SK-N-SH treated with all-trans-retinoic acid at 6 μM for 48 hours (cell line): Measurements from ENCODE around the gene ILF3.

Source experiments
- BACH2 ChIP-seq: fragments of 250-450 bp; sonication (Bioruptor Pico); IDR thresholded peaks from 2 replicates; pipeline ENCODE4 v1.9.0; 2021; ENCODE audit warnings: mild to moderate bottlenecking, borderline replicate concordance
- OSR1 ChIP-seq: fragments of 250-450 bp; sonication (Bioruptor Pico); IDR thresholded peaks from 2 replicates; pipeline ENCODE4 v1.8.0; 2022; ENCODE audit warnings: moderate library complexity, mild to moderate bottlenecking, inconsistent platforms
- PPARA ChIP-seq: fragments of 250-450 bp; sonication (Bioruptor Pico); IDR thresholded peaks from 2 replicates; pipeline ENCODE4 v1.5.0; 2020; ENCODE audit warnings: mild to moderate bottlenecking, borderline replicate concordance
- RARB ChIP-seq: fragments of 250-450 bp; sonication (Bioruptor Pico); IDR thresholded peaks from 2 replicates; pipeline ENCODE4 v1.8.0; 2021; ENCODE audit warnings: mild to moderate bottlenecking, moderate library complexity
- SNAI2 ChIP-seq: fragments of 250-450 bp; sonication (Bioruptor Pico); IDR thresholded peaks from 2 replicates; pipeline ENCODE4 v1.5.0; 2020; ENCODE audit warnings: mild to moderate bottlenecking, moderate library complexity
- ZC3H10 ChIP-seq: fragments of 250-450 bp; sonication (Bioruptor Pico); IDR thresholded peaks from 2 replicates; pipeline ENCODE4 v1.5.1; 2021; ENCODE audit warnings: mild to moderate bottlenecking, moderate library complexity
- ZFP3 ChIP-seq: fragments of 250-450 bp; sonication (Bioruptor Pico); IDR thresholded peaks from 2 replicates; pipeline ENCODE4 v1.5.0; 2020; ENCODE audit warnings: mild to moderate bottlenecking, moderate library complexity
- TF ChIP-seq, protein P1 (sequence below): fragments of 250-450 bp; sonication (Bioruptor Pico); IDR thresholded peaks from 2 replicates; pipeline ENCODE4 v1.5.1; 2020; ENCODE audit warnings: low read depth, mild to moderate bottlenecking, moderate library complexity
- TF ChIP-seq, protein P2 (sequence below): fragments of 250-450 bp; sonication (Bioruptor Pico); IDR thresholded peaks from 2 replicates; pipeline ENCODE4 v1.8.0; 2020; ENCODE audit warnings: mild to moderate bottlenecking, moderate library complexity, borderline replicate concordance

DNA sequence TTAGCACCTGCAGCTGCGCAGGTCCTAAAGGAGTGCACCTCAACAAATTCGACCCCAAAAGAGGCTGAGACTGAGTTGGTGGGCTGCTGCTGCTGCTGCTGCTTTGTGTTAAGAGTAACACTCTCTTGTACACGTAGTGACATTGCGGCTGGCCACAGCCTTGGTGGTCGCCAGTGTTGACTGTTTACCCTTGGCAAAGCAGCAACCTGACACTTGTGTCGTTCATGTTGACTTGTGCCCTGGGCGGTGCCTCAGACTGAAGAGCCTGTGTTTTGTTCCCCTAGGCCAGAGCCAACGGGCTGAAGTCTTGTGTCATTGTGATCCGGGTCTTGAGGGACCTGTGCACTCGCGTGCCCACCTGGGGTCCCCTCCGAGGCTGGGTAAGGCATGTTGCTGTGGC lies 24.7 kb downstream of the ILF3 start:
- TF ChIP-seq BACH2 (CRISPR knock-in tag) (no peak), RARB (CRISPR knock-in tag) (no peak), SNAI2 (CRISPR knock-in tag) (no peak), PPARA (CRISPR knock-in tag) (no peak), ZFP3 (no peak), OSR1 (no peak), ZC3H10 (no peak)
- TF ChIP-seq, protein P1, sequence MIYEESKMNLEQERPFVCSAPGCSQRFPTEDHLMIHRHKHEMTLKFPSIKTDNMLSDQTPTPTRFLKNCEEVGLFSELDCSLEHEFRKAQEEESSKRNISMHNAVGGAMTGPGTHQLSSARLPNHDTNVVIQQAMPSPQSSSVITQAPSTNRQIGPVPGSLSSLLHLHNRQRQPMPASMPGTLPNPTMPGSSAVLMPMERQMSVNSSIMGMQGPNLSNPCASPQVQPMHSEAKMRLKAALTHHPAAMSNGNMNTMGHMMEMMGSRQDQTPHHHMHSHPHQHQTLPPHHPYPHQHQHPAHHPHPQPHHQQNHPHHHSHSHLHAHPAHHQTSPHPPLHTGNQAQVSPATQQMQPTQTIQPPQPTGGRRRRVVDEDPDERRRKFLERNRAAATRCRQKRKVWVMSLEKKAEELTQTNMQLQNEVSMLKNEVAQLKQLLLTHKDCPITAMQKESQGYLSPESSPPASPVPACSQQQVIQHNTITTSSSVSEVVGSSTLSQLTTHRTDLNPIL (CRISPR knock-in tag): no peak
- TF ChIP-seq, protein P2, sequence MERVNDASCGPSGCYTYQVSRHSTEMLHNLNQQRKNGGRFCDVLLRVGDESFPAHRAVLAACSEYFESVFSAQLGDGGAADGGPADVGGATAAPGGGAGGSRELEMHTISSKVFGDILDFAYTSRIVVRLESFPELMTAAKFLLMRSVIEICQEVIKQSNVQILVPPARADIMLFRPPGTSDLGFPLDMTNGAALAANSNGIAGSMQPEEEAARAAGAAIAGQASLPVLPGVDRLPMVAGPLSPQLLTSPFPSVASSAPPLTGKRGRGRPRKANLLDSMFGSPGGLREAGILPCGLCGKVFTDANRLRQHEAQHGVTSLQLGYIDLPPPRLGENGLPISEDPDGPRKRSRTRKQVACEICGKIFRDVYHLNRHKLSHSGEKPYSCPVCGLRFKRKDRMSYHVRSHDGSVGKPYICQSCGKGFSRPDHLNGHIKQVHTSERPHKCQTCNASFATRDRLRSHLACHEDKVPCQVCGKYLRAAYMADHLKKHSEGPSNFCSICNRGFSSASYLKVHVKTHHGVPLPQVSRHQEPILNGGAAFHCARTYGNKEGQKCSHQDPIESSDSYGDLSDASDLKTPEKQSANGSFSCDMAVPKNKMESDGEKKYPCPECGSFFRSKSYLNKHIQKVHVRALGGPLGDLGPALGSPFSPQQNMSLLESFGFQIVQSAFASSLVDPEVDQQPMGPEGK (CRISPR knock-in tag): no peak
